Erythroblast (primary cell): ENCODE measurements around the gene CANX.

Source experiments
- GATA1 ChIP-seq: IDR thresholded peaks from 2 replicates; pipeline ENCODE4 v1.6.1; 2011; ENCODE audit warnings: low read depth, mild to moderate bottlenecking, control low read depth, low read length, moderate library complexity
- POLR2A ChIP-seq: IDR thresholded peaks from 2 replicates; pipeline ENCODE4 v1.6.1; 2011; ENCODE audit warnings: mild to moderate bottlenecking, low read length

DNA sequence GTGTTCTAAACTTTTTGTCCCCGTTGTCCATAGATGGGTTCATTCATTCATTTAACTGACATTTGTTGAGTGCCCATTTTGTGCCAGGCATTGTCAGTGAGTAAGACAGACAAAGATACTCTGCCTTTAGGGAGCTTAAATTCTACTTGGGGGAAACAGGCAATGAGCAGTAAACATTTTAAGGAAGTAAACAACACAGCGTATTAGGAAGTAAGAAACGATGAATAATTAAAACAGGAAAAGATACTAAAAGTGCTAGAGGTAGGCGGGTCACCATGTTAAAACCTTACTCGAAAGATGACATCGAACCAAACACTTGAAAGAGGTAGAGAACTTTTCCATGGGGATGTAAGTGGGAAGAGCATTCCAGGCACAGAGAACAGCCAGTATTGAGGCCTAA lies 28.3 kb downstream of the CANX start:
- TF ChIP-seq POLR2A (no peak), GATA1 (no peak)
